OCI-LY7 (cell line): ENCODE data around the gene POLR2I.

ENCODE experiments used
- CTCF ChIP-seq: fragments of 200-600 bp; sonication (generic); conservative IDR thresholded peaks from 2 replicates; pipeline ENCODE4 v1.5.1; 2014; ENCODE audit warnings: mild to moderate bottlenecking, antibody characterized with exemption, low read length, moderate library complexity, mixed read lengths
- EZH2phosphoT487 ChIP-seq: fragments of 200-600 bp; sonication (generic); IDR thresholded peaks from 2 replicates; pipeline ENCODE4 v1.6.1; 2018; ENCODE audit warnings: low read depth, borderline replicate concordance, mild to moderate bottlenecking, mixed run types, antibody characterized with exemption, low read length, moderate library complexity, mixed read lengths

- TF ChIP-seq CTCF (no peak), EZH2phosphoT487 (no peak)
Observed at GRCh38 chr19:36136964-36137686, 22.4 kb upstream of the POLR2I start.
